HCT116 (cell line): ENCODE results near the gene RIC8A. TPM values are rescaled to one million over a fixed set of nuclear protein-coding genes. Genes with fewer than 3 reads are reported as not detected.
"Not testable (repeated sequence)": the region's sequence is repeated elsewhere in the genome, so short reads cannot be mapped to it uniquely, and the experiment has no call there.

Experiments used
- ATAC-seq: fragments of 200-7000 bp; cut with Tn5 transposase; 2 replicates; pipeline ENCODE4 v1.9.1; 2020; ENCODE audit warnings: mild to moderate bottlenecking, moderate library complexity
- Bru-seq: library from RNA; stranded (reverse); fragments of 400-500 nt; gene quantifications from one replicate; lab custom pipeline; 2021; lab: Mats Ljungman, UMichigan
- BruChase-seq, 2 experiments: library from RNA; stranded (reverse); fragments of 400-500 nt; gene quantifications; one replicate each; lab custom pipeline; 2021; lab: Mats Ljungman, UMichigan
- BruUV-seq: library from RNA; stranded (reverse); fragments of 400-500 nt; replicated peaks from 2 replicates; lab custom pipeline; 2021; lab: Mats Ljungman, UMichigan
- CTCF ChIA-PET: fragments of 300-600 bp; sonication (Branson Sonifier 250); formaldehyde crosslinking; loops from one replicate; lab custom pipeline; 2021; ENCODE audit warnings: antibody characterized with exemption; lab: Charles Lee
- POLR2A ChIA-PET: fragments of 300-600, 350-600 bp; sonication (Branson Sonifier 250); formaldehyde crosslinking; loops from one replicate; lab custom pipeline; 2021; ENCODE audit warnings: antibody characterized with exemption; lab: Charles Lee
- RAD21 ChIA-PET, 2 experiments: fragments of 300-600 bp; sonication (Branson Sonifier 250); formaldehyde crosslinking; loops; one replicate each; lab custom pipeline; 2023; ENCODE audit warnings: low total read pairs in 2 of 2; ENCODE audit not compliant: uncharacterized antibody in 2 of 2, unreplicated experiment in 2 of 2, low non-redundant PET in 1 of 2; lab: Charles Lee
- DNase-seq: peaks from one replicate; pipeline ENCODE4 v3.0.0-alpha.2; 2010; ENCODE audit warnings: low read depth, low spot score
- H2AFZ ChIP-seq: fragments of 200-600 bp; shearing (Covaris generic), sonication (generic); 2 replicates; pipeline ENCODE4 v1.6.1; 2017; ENCODE audit warnings: low read depth, mixed run types, mixed read lengths, antibody characterized with exemption, low read length; ENCODE audit not compliant: poor library complexity, severe bottlenecking
- H3K27ac ChIP-seq: 2 replicates; pipeline ENCODE4 v1.5.1; 2012; ENCODE audit warnings: low read depth, low read length
- H3K27me3 ChIP-seq: fragments of 200-600 bp; sonication (generic); 2 replicates; pipeline ENCODE4 v1.6.1; 2016; ENCODE audit warnings: mixed run types, low read length, mixed read lengths; ENCODE audit not compliant: insufficient read depth
- H3K36me3 ChIP-seq, 2 experiments: fragments of 200-500 bp in 1 of 2; fragments of 200-600 bp in 1 of 2; sonication (Bioruptor generic) in 1 of 2; sonication (generic) in 1 of 2; 2 replicates each; pipeline versions ENCODE4 v1.5.1 to v1.6.1; 2014 to 2016; ENCODE audit warnings: low read length in 2 of 2, inconsistent platforms in 1 of 2, mixed read lengths in 1 of 2, mixed run types in 1 of 2; ENCODE audit not compliant: insufficient read depth in 2 of 2, control insufficient read depth in 1 of 2
- H3K4me1 ChIP-seq, 2 experiments: fragments of 200-600 bp in 1 of 2; sonication (generic) in 1 of 2; 2 replicates each; pipeline versions ENCODE4 v1.5.1 to v1.6.1; 2012 to 2017; ENCODE audit warnings: low read length in 2 of 2, inconsistent platforms in 1 of 2, mild to moderate bottlenecking in 1 of 2, mixed read lengths in 1 of 2, mixed run types in 1 of 2, moderate library complexity in 1 of 2; ENCODE audit not compliant: insufficient read depth in 2 of 2, control insufficient read depth in 1 of 2
- H3K4me2 ChIP-seq: fragments of 200-600 bp; sonication (generic); 2 replicates; pipeline ENCODE4 v1.6.1; 2017; ENCODE audit warnings: mixed run types, low read length, mixed read lengths
- H3K4me3 ChIP-seq, 2 experiments: fragments of 200-600 bp in 1 of 2; sonication (generic) in 1 of 2; replicated peaks in 1 of 2; 2 replicates each; pipeline ENCODE4 v1.5.1; 2011 to 2016; ENCODE audit warnings: low read length in 2 of 2, control low read depth in 1 of 2, low read depth in 1 of 2, mild to moderate bottlenecking in 1 of 2, mixed read lengths in 1 of 2, mixed run types in 1 of 2
- H3K79me2 ChIP-seq: fragments of 200-600 bp; sonication (generic); 2 replicates; pipeline ENCODE4 v1.6.1; 2017; ENCODE audit warnings: mild to moderate bottlenecking, mixed run types, low read length, moderate library complexity, mixed read lengths; ENCODE audit not compliant: insufficient read depth
- H3K9ac ChIP-seq: fragments of 200-600 bp; sonication (generic); 2 replicates; pipeline ENCODE4 v1.6.1; 2016; ENCODE audit warnings: low read length, mixed read lengths
- H3K9me2 ChIP-seq: fragments of 200-600 bp; sonication (generic), shearing (Covaris generic); 2 replicates; pipeline ENCODE4 v1.6.1; 2017; ENCODE audit warnings: mixed run types, mild to moderate bottlenecking, moderate library complexity; ENCODE audit not compliant: insufficient read depth
- H3K9me3 ChIP-seq, 2 experiments: fragments of 200-500 bp in 1 of 2; fragments of 200-600 bp in 1 of 2; sonication (Bioruptor generic) in 1 of 2; sonication (generic) in 1 of 2; 2 replicates each; pipeline ENCODE4 v1.6.1; 2014 to 2017; ENCODE audit warnings: low read length in 2 of 2, mixed read lengths in 2 of 2, inconsistent platforms in 1 of 2, low read depth in 1 of 2, mild to moderate bottlenecking in 1 of 2, mixed run types in 1 of 2, moderate library complexity in 1 of 2; ENCODE audit not compliant: control insufficient read depth in 1 of 2, insufficient read depth in 1 of 2
- H4K20me1 ChIP-seq: fragments of 200-600 bp; sonication (generic), shearing (Covaris generic); 2 replicates; pipeline ENCODE4 v1.6.1; 2017; ENCODE audit warnings: mixed run types, mild to moderate bottlenecking, moderate library complexity; ENCODE audit not compliant: insufficient read depth
- CTCF ChIP-seq, 3 experiments: fragments of 200-600 bp in 1 of 3; sonication (generic) in 1 of 3; IDR thresholded peaks in 2 of 3; conservative IDR thresholded peaks in 1 of 3; 2 replicates each; pipeline ENCODE4 v1.5.1; 2012 to 2017; ENCODE audit warnings: low read depth in 2 of 3, low read length in 2 of 3, antibody characterized with exemption in 1 of 3, borderline replicate concordance in 1 of 3, control low read depth in 1 of 3, mild to moderate bottlenecking in 1 of 3, mixed read lengths in 1 of 3, mixed run types in 1 of 3, moderate library complexity in 1 of 3; ENCODE audit not compliant: insufficient read depth in 1 of 3
- MAX ChIP-seq: IDR thresholded peaks from 2 replicates; pipeline ENCODE4 v1.6.1; 2012
- POLR2A ChIP-seq: IDR thresholded peaks from 2 replicates; pipeline ENCODE4 v1.7.0; 2011; ENCODE audit warnings: borderline replicate concordance; ENCODE audit not compliant: insufficient read depth, insufficient read length; ENCODE audit errors: extremely low read depth
- POLR2AphosphoS5 ChIP-seq: IDR thresholded peaks from 2 replicates; pipeline ENCODE4 v1.6.1; 2011; ENCODE audit warnings: mild to moderate bottlenecking, low read depth, low read length, moderate library complexity
- RAD21 ChIP-seq: IDR thresholded peaks from 2 replicates; pipeline ENCODE4 v1.6.1; 2012; ENCODE audit warnings: low read depth, mild to moderate bottlenecking
- TCF7L2 ChIP-seq: IDR thresholded peaks from 2 replicates; pipeline ENCODE4 v1.7.0; 2011; ENCODE audit warnings: borderline replicate concordance, inconsistent platforms; ENCODE audit not compliant: insufficient read depth, insufficient read length; ENCODE audit errors: extremely low read depth
- YY1 ChIP-seq: IDR thresholded peaks from 2 replicates; pipeline ENCODE4 v1.6.1; 2011; ENCODE audit warnings: low read length, low read depth, moderate library complexity, mild to moderate bottlenecking; ENCODE audit not compliant: insufficient replicate concordance; ENCODE audit errors: extremely low read depth
- ZFX ChIP-seq: fragments of 450-650 bp; IDR thresholded peaks from 2 replicates; pipeline ENCODE4 v1.6.1; 2017
- intact Hi-C: fragments of 100-400 bp; cut with micrococcal nuclease; formaldehyde crosslinking; loops from 2 replicates; pipeline ENCODE4 v1.10.0; 2022
- long read RNA-seq: library from polyadenylated mRNA; unstranded; transcript quantifications from one replicate; pipeline ENCODE4 v2.0.0, GENCODE V29; 2021; ENCODE audit not compliant: unreplicated experiment
- polyA plus RNA-seq: library from polyadenylated mRNA; unstranded; fragments of >200 nt; gene quantifications from 2 replicates; pipeline ENCODE4 v1.2.1, GENCODE V29; 2012; ENCODE audit warnings: missing spikeins
- total RNA-seq: library from RNA; stranded (reverse); gene quantifications from one replicate; pipeline ENCODE4 v1.2.1, GENCODE V29; 2021; ENCODE audit not compliant: unreplicated experiment

The RIC8A gene
- total RNA-seq (75.2 TPM), Bru-seq, nascent RNA (percentile 65 among the genes with signal in this experiment), BruChase-seq, experiment 1, labeled RNA remaining after a 6-hour chase (percentile 87 among the genes with signal in this experiment), BruChase-seq, experiment 2, labeled RNA remaining after a 2-hour chase (percentile 84 among the genes with signal in this experiment)
- polyA plus RNA-seq = 46.9 and 51.6 TPM in 2 replicates
- long read RNA-seq, transcript RIC8A-208 (8 exons, 2,565 nt) = minor isoform, 5 of 103 reads
- long read RNA-seq, transcript RIC8A-203 (10 exons, 3,703 nt) = major isoform, 56 of 103 reads
- long read RNA-seq, partial matches to known transcripts = 14 of 103 reads
- long read RNA-seq, other reads (novel, unspliced or antisense) = 26 of 103 reads

- Histone ChIP-seq H3K4me3 (peak within 1 kb of the TSS; percentile 76 to 99), H3K79me2 (peaks cover 69% of the 10 kb centered on the region), H2AFZ (no peak within 1 kb of the TSS), H3K36me3 (peaks cover 29 to 52% of the 10 kb centered on the region in 2 experiments), H3K27ac (peak within 1 kb of the TSS; percentile 94), H3K9ac (peak within 1 kb of the TSS; percentile 89), H3K9me3 (no peaks in the 10 kb centered on the region), H3K4me1 (peaks cover 16 to 24% of the 10 kb centered on the region in 2 experiments), H3K27me3 (no peaks in the 10 kb centered on the region), H4K20me1 (no peaks in the 10 kb centered on the region), H3K4me2 (peak within 1 kb of the TSS; percentile 91), H3K9me2 (no peaks in the 10 kb centered on the region)
- TF ChIP-seq YY1 (peak; percentile 50), TCF7L2 (peak; percentile 69), MAX (no peak), POLR2A (peak; percentile 75), POLR2AphosphoS5 (peak; percentile 93), ZFX (peak; percentile 10; the same call in 1 of the 2 replicates), RAD21 (no peak)
- RAD21 ChIA-PET = no interaction called here
- peak; percentile 97 for DNase-seq
- intact Hi-C loops = loop anchor here (1.0 kb wide), 1 partner anchor 29 kb away; the partner anchor contains the start of genes PSMD13 and SIRT3
- ATAC-seq = peak; percentile 82
- CTCF ChIA-PET = no interaction called here
- POLR2A ChIA-PET = interaction anchor here (1.0 to 1.2 kb wide), 2 partner anchors 148 to 241 kb away, joined by 4 to 7 read pairs; no protein-coding TSS in a partner anchor
- no TSS peak for BruUV-seq
Measured at GRCh38 chr11:207208-207862, at the start of gene RIC8A, which contains the start of gene BET1L. Gene RIC8A, plus strand, starts transcription at chr11:207708. Its CDS starts 1,147 bp downstream, at chr11:208855. Gene BET1L, minus strand, starts transcription at chr11:207399. Its CDS starts 78 bp downstream, at chr11:207321.

- BruUV-seq, H3K27me3 ChIP-seq, H3K4me2 ChIP-seq, DNase-seq, RAD21 ChIA-PET, H3K27ac ChIP-seq, H3K4me1 ChIP-seq, ATAC-seq, H3K9me3 ChIP-seq, H3K9me2 ChIP-seq, H3K4me3 ChIP-seq, H3K79me2 ChIP-seq, H3K36me3 ChIP-seq, H3K9ac ChIP-seq, H2AFZ ChIP-seq, POLR2A ChIA-PET, H4K20me1 ChIP-seq, intact Hi-C loops, CTCF ChIA-PET: not testable (repeated sequence)
- peak; percentile 21 to 61 (median 35); a peak in 5 of 6 replicates for TF ChIP-seq CTCF (IDR thresholded peaks at IDR 0.05 in 2 of 3, conservative IDR thresholded peaks at IDR 0.05 in 1 of 3; ENCODE audit: borderline replicate concordance in 1 of 3, insufficient read depth in 1 of 3, low read depth in 2 of 3, low read length in 2 of 3)
Measured at GRCh38 chr11:180242-180641, 27.3 kb upstream of the RIC8A start.

GRCh38 chr11:189200-189783 is 18.2 kb upstream of the RIC8A start:
- H2AFZ ChIP-seq, H3K4me2 ChIP-seq, H3K79me2 ChIP-seq, H3K9me3 ChIP-seq, H3K4me3 ChIP-seq, DNase-seq, H4K20me1 ChIP-seq, ATAC-seq, CTCF ChIA-PET, H3K36me3 ChIP-seq, H3K9me2 ChIP-seq, H3K27me3 ChIP-seq, intact Hi-C loops, POLR2A ChIA-PET, H3K9ac ChIP-seq, H3K4me1 ChIP-seq, RAD21 ChIA-PET, H3K27ac ChIP-seq, BruUV-seq: not testable (repeated sequence)
